Body of pancreas (tissue), 4 donors: ENCODE measurements around the gene NANOS1. TPM values are rescaled to one million over a fixed set of nuclear protein-coding genes. Genes with fewer than 3 reads are reported as not detected.

Experiments used
- ATAC-seq: fragments of 150-250 bp; one replicate; pipeline ENCODE4 v1.9.1; 2016
- DNase-seq, 4 donors: peaks; one replicate each; pipeline ENCODE4 v3.0.0-alpha.2; 2019
- H3K27ac ChIP-seq, 4 donors: fragments of 200-600 bp; sonication (generic); 1 replicate in 3 of 4; 2 replicates in 1 of 4; pipeline versions ENCODE4 v1.5.1 to v1.6.1; 2016 to 2019; ENCODE audit warnings: mild to moderate bottlenecking in 1 of 4, mixed read lengths in 1 of 4, moderate library complexity in 1 of 4
- H3K27me3 ChIP-seq, 2 donors: fragments of 200-600 bp; sonication (generic); one replicate each; pipeline ENCODE4 v1.6.0; 2016; ENCODE audit warnings: mild to moderate bottlenecking in 1 of 2
- H3K36me3 ChIP-seq, 2 donors: fragments of 200-600 bp; sonication (generic); replicated peaks in 1 of 2; 2 replicates each; pipeline ENCODE4 v1.5.1; 2016; ENCODE audit warnings: low read depth in 2 of 2; ENCODE audit not compliant: insufficient read depth in 1 of 2
- H3K4me1 ChIP-seq: fragments of 200-600 bp; sonication (generic); one replicate; pipeline ENCODE4 v1.6.0; 2016
- H3K4me3 ChIP-seq, 2 donors: fragments of 200-600 bp; sonication (generic); 1 replicate in 1 of 2; 2 replicates in 1 of 2; pipeline ENCODE4 v1.5.1; 2016 to 2019
- H3K9me3 ChIP-seq, 3 donors: fragments of 200-600 bp; sonication (generic); 1 replicate in 2 of 3; 2 replicates in 1 of 3; pipeline ENCODE4 v1.5.1; 2016
- POLR2A ChIP-seq, 3 donors: fragments of 450-650 bp; IDR thresholded peaks; one replicate each; pipeline ENCODE4 v1.6.1; 2016; ENCODE audit warnings: antibody characterized with exemption in 3 of 3, mild to moderate bottlenecking in 2 of 3
- WGBS, 2 donors: methylation state at CpG; one replicate each; pipeline ENCODE4 v1.1.5; 2017; 5-methylcytosine and 5-hydroxymethylcytosine counted together
- intact Hi-C: fragments of 100-400 bp; cut with DNase I; formaldehyde crosslinking; loops from one replicate; pipeline ENCODE4 v1.15.1; 2023
- total RNA-seq, 2 donors: library from RNA; depleted of rRNA; stranded (reverse); fragments of >200 nt; gene quantifications; one replicate each; pipeline ENCODE4 v1.1.0, GENCODE V29; 2016
- TF ChIP-seq, protein P1 (sequence below), 7 experiments: fragments of 450-650 bp in 4 of 7; fragments of 200-600 bp in 3 of 7; sonication (generic) in 3 of 7; IDR thresholded peaks; one replicate each; pipeline ENCODE4 v1.5.1; 2016 to 2019; ENCODE audit warnings: antibody characterized with exemption in 7 of 7

The NANOS1 gene
- total RNA-seq, 2 donors from 2014 or later = 4.4 to 9.9 TPM

DNA sequence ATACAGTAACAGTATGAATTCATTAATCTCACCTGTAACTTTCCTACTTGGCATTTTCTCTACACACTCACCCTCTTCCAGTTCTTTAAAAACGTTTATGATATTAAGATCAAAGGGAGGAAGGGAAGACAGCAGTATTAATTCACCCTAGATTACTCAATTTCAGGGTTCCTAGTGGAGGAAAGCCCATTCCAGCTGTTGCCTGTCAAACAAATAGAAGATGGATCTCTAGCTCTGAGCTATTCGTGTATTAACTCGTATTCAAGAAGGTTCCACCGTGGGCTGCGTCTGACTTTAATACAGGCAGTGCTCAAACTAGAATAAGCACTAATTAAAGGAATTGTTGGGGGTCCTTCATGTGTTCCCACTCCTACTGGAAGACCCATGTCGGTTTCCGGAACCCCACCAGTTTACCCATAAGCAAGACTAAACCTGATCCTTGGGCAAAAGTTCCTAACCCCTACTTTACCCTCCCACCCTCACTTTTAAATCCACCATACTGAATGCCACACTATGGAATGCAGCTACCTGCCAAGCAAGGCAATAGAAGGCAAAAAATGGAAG, 2.1 kb downstream of the NANOS1 start:
- Histone ChIP-seq H3K9me3 (no peaks in the 10 kb centered on the region), H3K36me3 (peaks cover 4 to 12% of the 10 kb centered on the region in 2 donors), H3K4me1 (peaks cover 25% of the 10 kb centered on the region), H3K4me3 (no peak overlapping the region), H3K27ac (no peak overlapping the region), H3K27me3 (no peaks in the 10 kb centered on the region)
- intact Hi-C loops = no loop called here
- ATAC-seq (no peak), DNase-seq (no peak)
- 78 to 79% methylated on average over 7 of the region's 7 CpGs for WGBS, 2 donors
- TF ChIP-seq POLR2A (IDR thresholded peaks at IDR 0.05) = no peak
- TF ChIP-seq, protein P1, sequence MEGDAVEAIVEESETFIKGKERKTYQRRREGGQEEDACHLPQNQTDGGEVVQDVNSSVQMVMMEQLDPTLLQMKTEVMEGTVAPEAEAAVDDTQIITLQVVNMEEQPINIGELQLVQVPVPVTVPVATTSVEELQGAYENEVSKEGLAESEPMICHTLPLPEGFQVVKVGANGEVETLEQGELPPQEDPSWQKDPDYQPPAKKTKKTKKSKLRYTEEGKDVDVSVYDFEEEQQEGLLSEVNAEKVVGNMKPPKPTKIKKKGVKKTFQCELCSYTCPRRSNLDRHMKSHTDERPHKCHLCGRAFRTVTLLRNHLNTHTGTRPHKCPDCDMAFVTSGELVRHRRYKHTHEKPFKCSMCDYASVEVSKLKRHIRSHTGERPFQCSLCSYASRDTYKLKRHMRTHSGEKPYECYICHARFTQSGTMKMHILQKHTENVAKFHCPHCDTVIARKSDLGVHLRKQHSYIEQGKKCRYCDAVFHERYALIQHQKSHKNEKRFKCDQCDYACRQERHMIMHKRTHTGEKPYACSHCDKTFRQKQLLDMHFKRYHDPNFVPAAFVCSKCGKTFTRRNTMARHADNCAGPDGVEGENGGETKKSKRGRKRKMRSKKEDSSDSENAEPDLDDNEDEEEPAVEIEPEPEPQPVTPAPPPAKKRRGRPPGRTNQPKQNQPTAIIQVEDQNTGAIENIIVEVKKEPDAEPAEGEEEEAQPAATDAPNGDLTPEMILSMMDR (IDR thresholded peaks at IDR 0.05) = no peak

DNA sequence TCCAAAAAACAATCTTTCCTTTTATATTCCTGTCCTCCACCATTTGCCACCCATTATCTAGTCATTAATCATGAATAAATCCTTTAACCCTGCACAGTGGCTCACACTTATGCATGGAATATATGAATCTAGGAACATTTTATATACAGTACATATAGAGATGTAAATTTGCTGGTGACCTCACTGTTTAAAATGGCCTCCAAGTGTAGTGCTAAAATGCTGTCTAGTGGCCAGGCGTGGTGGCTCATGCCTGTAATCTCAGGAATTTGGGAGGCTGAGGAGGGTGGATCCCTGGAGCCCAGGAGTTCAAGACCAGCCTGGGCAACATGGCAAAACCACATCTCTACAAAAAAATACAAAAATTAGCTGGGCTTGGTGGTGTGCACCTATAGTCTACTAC, 9.6 kb downstream of the NANOS1 start:
- peaks cover 50 to 52% of the 10 kb centered on the region in 2 donors for H3K36me3 ChIP-seq
- no peak overlapping the region for H3K4me3 ChIP-seq
- no peaks in the 10 kb centered on the region for H3K9me3 ChIP-seq
- ATAC-seq (no peak), DNase-seq (no peak)
- no peaks in the 10 kb centered on the region for H3K27me3 ChIP-seq
- H3K4me1 ChIP-seq = no peaks in the 10 kb centered on the region
- TF ChIP-seq POLR2A (IDR thresholded peaks at IDR 0.05) = no peak
- WGBS, 2 donors = 93 to 94% methylated on average over 1 of the region's 1 CpG
- intact Hi-C loops = no loop called here
- no peak overlapping the region for H3K27ac ChIP-seq

DNA sequence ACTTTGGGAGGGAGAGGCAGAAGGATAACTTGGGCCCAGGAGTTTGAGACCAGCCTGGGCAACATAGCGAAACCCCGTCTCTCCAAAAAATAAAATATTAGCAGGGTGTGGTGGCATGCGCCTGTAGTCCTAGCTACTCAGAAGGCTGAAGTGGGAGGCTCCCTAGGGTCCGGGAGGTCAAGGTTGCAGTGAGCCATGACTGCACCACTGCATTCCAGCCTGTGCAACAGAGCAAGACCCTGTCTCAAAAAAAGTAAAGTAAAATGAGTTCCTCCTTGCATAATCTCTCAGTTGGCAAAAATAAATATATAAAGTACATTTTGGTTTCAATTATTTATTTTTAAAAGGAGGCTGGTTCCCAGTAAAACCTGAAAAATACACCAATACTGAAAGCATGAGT, 11.8 kb downstream of the NANOS1 start:
- ATAC-seq (no peak), DNase-seq (no peak)
- Histone ChIP-seq H3K36me3 (peaks cover 50 to 59% of the 10 kb centered on the region in 2 donors), H3K27me3 (no peaks in the 10 kb centered on the region), H3K4me1 (no peaks in the 10 kb centered on the region), H3K27ac (no peak overlapping the region), H3K9me3 (no peaks in the 10 kb centered on the region), H3K4me3 (no peak overlapping the region)
- TF ChIP-seq POLR2A (IDR thresholded peaks at IDR 0.05) = no peak
- TF ChIP-seq, protein P1 (IDR thresholded peaks at IDR 0.05) = no peak
- 90 to 92% methylated on average over 4 of the region's 4 CpGs for WGBS, 2 donors
- intact Hi-C loops = no loop called here

DNA sequence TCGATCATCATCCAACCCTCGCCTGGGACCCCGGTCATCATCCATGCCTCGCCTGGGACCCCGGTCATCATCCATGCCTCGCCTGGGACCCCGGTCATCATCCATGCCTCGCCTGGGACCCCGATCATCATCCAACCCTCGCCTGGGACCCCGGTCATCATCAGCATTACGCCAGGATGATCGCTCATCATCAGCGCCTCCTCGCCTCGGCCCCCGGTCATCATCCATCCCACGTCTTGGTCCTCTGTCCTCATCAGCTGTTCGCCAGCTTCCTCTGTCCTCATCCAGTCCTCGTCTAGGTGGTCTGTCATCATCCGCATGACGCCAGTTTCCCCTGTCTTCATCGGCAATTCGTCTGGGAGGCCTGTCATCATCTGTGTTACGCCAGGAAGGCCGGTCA, 12.7 kb downstream of the NANOS1 start:
- intact Hi-C loops = no loop called here
- TF ChIP-seq POLR2A (IDR thresholded peaks at IDR 0.05) = no peak
- TF ChIP-seq, protein P1 (IDR thresholded peaks at IDR 0.05) = no peak
- 92 to 93% methylated on average over 26 of the region's 26 CpGs for WGBS, 2 donors
- no peak overlapping the region for H3K4me3 ChIP-seq
- ATAC-seq (no peak), DNase-seq (no peak)
- peaks cover 47 to 63% of the 10 kb centered on the region in 2 donors for H3K36me3 ChIP-seq
- no peaks in the 10 kb centered on the region for H3K27me3 ChIP-seq
- H3K4me1 ChIP-seq = no peaks in the 10 kb centered on the region
- no peak overlapping the region for H3K27ac ChIP-seq
- no peaks in the 10 kb centered on the region for H3K9me3 ChIP-seq

DNA sequence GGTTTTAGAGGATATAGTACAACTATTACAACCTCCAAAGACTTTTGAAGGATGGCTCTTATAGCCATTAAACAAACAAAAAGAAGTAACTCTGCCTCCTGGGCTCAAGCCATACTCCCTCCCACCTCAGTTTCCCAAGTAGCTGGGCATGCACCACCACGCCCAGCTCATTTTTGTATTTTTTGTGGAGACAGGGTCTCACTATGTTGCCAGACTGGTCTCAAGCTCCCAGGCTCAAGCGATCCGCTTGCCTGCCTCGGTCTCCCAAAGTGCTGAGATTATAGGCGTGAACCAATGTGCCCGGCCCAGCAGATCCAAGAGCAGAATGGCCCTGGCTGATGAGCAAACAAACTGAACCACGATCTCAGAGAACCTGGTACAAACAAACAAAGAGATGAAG, 16.0 kb downstream of the NANOS1 start:
- no peaks in the 10 kb centered on the region for H3K27me3 ChIP-seq
- ATAC-seq = no peak
- no peak overlapping the region for H3K27ac ChIP-seq
- H3K9me3 ChIP-seq = no peaks in the 10 kb centered on the region
- H3K36me3 ChIP-seq = peaks cover 45 to 75% of the 10 kb centered on the region in 2 donors
- 86 to 87% methylated on average over 7 of the region's 7 CpGs for WGBS, 2 donors
- TF ChIP-seq POLR2A (IDR thresholded peaks at IDR 0.05) = no peak
- TF ChIP-seq, protein P1 (IDR thresholded peaks at IDR 0.05) = no peak
- H3K4me3 ChIP-seq = no peak overlapping the region
- intact Hi-C loops = no loop called here
- H3K4me1 ChIP-seq = no peaks in the 10 kb centered on the region
- DNase-seq = no peak
